NCI-H1694 (cell line): ENCODE results near the gene DYRK3.
A peak's percentile ranks its signal among the peaks of the same experiment; 100 is the strongest.

Experiments
- DNase-seq: peaks from one replicate; lab custom pipeline; 2025; lab: John Stamatoyannopoulos, UW

The DYRK3 gene

DNA sequence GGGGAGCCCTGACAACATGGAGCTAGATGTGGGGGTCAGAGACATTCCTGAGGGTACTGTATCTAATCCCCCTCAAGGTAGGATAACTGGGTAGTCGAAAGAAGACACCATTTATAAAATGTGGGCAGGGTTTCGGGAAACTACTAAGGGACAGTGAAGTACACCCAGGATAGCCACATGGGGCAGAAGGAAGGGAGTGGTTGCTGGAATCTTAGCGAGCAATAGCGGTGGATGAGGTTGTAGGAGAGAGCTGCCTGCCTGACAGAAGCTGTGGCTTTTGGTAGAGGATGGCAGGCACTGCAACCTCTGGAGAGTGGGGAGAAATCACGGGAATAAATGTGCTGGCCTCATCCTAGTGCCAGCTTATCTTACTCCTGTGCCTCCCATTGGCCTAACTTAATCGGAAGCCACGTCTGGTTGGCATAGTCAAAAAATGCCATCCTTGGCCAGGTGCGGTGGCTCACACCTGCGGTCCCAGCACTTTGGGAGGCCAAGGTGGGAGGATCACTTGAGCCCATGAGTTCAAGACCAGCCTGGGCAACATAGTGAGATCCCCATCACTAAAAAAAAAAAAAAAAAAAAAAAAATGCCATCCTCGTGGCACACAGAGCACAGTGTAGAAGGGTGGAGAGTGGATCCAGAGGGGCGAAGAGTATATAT is 26.0 kb downstream of the DYRK3 start:
- no peak for DNase-seq

DNA sequence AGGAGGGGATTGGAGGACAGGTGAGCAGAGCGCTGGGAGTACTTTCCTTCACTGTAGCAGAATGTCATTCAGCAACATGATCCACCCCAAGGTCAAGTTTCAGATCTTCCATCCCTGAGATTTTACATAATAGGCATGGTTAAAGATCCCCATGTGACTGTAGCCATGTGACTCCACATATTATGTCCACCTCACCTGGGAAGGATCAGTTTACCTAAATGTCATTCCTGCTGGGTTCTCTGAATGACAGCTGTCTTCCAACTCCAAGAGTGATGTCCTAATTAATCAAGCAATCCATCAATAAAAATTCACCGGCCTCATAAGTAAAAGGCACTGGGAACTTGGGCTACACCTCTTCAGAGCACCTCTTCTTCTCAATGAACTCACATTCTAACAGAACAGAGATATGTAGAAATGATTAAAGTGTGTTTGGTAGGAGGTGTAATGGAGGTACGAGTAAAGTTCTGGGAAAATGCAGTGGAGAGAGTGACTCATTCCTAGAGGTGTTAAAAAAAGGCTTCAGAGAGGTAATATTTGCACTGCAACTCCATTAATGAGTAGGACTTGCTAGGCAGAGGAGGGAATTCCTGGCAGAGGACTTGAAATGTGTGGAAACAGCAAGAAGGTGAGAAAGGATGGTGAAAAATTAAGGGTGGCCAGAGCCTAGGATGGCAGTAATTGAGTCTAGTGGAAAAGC is 27.2 kb downstream of the DYRK3 start:
- DNase-seq = no peak

DNA sequence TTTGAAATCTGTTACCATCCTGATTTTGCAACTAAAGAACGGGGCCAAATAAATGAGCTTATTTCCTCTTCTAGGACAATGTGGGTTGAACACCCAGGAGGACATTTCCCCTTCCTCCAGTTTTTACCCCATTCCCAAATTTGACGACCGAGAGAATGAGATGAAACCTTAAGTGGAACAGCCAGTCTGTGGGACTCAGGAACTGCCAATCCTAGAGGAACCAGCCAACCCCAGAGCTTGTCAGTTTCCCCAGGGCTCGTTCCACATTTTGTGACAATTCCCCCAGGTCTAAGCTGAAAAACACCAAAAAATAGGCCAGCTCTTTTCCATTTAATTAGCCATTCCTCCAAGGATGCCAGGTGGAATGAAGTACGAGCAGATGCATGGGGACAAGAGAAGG is 28.0 kb downstream of the DYRK3 start:
- no peak for DNase-seq

DNA sequence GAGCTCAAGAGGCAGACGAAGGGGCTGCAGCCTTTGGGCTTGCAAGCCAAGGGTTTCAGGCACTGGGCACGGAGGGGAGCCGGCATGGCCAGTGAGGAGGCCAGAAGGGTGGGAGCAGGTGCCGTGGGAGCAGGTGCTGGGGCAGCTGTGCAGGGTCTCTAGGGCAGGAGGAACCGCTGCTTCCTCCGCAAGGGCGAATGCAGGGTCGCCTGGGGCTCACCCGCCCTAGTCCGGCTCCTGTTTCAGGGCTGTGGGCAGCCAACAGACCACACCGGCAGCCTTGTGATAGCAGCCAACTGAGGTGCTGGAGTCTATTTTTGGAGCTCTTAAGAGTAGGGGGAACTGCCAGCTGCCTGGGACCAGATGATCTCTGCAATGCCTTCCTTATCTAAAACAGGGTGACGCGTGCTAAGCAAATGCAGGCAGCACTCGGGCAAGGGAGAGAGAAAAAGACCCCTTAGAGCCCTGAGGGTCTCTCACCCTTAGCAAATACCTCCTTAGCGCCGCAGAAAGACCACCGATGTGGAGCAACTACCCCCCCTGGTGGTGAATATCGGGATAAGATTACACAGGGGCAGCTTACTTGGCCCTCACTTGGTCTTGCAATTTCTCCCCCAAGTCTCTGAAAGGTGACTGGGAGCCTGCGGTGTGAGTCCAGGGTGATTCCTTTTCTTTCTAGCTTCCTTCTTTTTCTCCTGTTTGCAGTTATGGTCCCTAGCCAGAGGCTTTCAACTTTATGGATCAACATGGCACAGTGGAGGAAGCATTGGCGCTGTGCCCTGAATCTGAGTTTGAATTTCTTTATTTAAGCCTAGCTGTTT is 28.7 kb downstream of the DYRK3 start:
- DNase-seq = peak; percentile 77

DNA sequence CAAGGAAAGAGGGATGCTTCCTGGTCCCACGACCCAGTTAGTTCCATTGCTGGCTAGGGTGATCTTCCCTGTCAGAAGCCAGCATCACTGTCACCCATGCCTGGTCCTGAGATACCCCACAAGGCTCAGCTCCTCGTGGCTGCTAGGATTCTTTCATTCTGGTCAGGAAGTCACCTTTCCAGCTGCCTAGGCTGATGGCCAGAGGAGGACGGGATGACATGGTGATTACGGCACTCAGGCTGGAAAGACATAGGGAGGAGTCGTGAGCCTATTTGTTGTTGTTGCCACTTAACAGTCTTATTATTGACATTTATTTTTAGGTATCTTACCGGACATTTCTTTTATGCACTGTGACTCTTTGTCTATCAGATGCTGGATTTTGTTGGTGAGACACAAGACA is 29.4 kb downstream of the DYRK3 start:
- DNase-seq = no peak

GRCh38 chr1:206666031-206666561 is 30.8 kb downstream of the DYRK3 start:
- no peak for DNase-seq

DNA sequence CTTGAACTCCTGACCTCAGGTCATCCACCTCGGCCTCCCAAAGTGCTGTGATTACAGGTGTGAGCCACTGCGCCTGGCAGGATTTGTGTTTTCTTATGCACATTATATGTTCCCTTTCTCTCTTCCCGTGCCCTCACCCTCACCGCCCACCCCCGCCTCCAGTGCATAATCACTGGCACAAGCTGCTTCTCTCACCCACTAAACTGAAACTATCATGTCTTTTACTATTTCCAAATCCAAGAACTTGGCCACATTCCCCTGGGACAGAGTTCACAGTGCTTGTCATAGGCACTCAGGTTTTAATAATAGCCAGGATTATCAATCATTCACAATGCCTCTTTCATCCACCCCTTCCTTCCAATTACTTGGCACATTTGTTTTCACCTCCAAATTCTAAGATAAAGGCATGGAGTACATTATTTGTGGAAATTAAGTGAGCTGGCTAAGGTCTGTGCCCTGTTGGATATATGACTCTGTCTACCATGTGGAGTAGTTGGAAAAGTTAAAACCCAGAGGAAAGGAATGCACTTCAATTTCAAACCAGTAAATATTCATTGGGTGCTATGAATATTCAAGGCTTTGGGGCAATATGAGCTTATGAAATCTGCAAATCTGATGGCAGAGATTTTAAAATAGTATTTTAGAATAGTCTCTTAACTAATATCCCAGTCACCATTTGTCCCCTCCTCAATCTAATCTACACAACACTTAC is 31.8 kb downstream of the DYRK3 start:
- DNase-seq = no peak

DNA sequence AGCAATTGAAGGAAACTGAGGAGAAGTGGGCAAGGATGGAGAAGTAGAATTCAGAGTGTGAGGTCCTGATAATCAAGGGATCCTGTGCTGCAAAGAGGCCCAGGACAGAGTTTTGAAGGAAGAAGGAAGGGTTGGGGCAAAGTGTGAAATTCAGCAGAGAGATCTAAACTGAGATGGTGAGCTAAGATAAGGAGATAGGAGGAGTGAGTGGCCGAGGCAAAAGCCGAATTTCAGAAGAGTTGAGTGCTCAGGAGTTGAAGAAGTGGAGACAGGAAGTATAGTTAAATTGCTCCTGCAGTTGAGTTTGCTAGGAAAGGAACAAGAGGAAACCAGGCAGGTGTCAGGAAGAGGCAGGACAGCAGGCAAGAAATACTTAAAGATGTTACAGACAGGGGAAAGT is 33.0 kb downstream of the DYRK3 start:
- DNase-seq = no peak

DNA sequence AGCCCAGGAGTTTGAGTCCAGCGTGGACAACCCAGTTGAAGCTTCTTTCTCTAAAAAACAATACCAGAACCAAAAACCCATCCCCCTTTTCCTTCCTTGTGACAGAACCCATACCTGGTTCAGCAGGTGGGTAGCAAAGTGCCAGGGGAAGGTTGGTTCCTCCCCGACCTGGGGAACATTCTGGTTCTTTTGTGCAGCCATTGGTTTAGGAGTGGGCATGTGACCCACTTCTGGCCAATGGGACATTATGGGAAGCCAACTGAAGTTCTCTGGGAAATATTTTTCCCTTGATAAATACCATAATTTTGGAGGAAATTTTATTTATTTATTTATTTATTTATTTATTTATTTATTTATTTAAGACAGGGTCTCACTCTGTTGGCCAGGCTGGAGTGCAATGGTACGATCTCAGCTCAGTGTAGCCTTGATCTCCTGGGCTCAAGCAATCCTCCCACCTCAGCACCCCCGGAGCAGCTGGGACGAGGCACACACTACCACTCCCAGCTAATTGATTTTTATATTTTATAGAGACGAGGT is 33.6 kb downstream of the DYRK3 start:
- no peak for DNase-seq

- no peak for DNase-seq
Measured at GRCh38 chr1:206672011-206672688, 36.8 kb downstream of the DYRK3 start.

DNA sequence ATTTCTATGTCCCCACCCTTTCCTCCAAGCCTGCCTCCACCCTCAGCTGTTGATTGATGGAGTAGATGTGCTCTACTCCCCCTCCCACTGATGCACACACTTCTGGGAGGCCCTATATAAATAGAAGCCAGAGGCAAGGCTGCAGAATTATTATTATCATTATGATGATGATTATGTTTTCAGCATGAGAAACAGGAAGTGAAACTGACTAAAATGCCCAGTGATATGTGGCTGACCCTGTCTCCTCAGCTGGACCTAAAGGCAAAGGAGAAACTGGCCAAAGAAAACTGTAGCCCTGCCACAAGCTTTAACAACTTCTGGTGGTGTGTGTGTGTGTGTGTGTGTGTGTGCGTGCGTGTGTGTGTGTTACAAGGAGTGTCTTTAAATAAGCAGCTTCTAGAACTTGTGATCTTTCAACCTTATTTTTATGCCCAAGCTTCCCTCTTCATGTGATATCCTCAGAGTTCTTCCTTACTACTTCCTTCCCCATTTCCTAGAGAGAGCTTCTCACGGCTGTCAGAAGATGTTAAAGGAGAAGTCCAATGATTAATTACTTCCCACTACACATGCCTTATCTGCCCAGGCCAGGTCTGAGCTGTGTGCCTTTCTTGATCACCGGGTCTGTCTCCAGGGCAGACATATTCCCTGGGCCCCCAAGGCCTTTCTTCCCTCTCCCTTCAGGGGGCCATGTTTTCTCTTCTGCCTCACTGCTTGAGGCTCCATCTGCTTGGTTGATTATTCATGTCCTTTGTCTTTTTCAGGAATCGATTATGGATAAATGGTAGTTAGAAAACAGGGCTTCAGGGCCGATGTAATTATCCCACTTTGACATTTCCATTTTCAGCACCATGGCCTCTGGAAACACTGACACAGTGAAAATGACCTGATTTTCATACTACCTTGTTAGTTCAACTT is 37.8 kb downstream of the DYRK3 start:
- DNase-seq = no peak

GRCh38 chr1:206674236-206674635 is 38.9 kb downstream of the DYRK3 start:
- no peak for DNase-seq

DNA sequence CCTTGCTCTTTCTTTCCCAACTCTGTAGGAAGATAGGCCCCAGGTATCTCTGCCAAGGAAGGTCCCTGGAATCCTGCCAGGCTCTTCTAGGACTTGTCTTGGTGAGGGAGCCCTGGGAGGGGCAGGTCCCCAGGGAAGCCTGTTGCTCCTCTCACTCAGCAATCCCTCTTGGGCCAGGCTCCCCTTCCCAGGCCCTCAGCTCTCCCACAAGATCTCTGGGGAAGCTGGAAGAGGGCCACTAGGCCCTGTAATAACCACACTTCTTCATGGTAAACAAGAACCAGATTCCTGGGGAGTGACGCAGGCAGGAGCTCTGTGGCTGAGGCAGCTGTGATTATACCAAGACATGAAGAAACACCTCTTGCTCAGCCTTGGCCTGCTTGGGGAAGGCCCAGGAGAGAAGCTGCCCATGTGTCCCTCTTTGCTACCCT is 39.4 kb downstream of the DYRK3 start:
- DNase-seq = no peak

DNA sequence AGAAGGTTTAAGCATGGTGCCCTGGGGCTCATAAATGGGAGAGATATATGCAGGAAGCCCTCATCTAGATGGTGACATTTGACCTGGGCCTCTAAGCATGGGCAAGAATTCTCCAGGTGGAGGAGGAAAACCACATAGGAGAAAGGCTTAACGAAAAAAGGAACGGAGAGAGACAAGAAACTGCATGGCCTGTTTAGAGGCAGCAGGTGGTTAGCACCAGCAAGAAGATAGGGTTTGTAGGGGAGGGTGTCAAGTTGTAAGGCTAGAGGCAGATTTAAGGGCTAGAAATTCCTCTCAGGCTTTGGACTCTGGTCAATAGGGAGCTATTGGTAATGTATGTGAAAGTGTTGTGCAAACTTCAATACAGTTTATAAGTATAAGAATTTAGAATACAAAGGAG is 41.2 kb downstream of the DYRK3 start:
- DNase-seq = no peak

DNA sequence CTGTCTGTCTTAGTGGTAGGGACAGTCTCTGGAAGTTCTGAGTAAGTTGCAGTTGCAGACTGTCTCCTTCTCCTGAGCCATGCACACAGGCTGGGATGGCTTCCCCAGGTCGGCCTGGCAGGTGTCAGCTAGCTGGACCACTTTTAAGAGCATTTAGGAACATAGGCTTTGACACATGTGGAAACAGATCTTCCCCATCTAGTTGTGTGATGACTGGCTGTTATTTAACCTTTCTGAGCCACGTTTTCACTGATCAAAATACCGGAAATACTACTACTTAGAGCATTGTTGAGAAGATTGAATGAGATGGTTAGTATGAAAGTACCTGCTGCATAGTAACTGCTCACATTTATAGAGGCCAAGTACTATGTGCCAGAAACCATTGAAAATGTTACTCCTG is 43.2 kb downstream of the DYRK3 start:
- DNase-seq = no peak

- no peak for DNase-seq
Measured at GRCh38 chr1:206679738-206680211, 44.4 kb downstream of the DYRK3 start.

GRCh38 chr1:206680279-206680678 is 44.9 kb downstream of the DYRK3 start:
- no peak for DNase-seq

DNA sequence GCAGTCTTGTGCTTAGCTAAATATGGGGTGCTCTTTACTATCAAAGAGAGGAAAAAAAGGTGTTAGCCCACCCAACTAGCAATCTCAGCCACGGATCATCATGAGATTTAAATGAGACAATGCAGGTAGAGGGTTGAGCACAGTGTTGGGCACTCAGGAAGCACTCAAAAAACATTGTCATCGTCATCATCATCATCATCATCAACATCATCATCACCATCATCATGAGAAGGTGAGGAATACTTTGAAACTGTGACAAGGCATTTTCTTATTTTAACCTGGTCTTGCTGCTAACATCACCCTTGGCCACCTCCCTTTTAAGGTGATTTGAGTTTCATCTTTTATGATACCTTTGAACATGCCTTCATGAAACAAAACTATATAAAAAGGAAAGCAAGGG is 46.0 kb downstream of the DYRK3 start:
- no peak for DNase-seq

DNA sequence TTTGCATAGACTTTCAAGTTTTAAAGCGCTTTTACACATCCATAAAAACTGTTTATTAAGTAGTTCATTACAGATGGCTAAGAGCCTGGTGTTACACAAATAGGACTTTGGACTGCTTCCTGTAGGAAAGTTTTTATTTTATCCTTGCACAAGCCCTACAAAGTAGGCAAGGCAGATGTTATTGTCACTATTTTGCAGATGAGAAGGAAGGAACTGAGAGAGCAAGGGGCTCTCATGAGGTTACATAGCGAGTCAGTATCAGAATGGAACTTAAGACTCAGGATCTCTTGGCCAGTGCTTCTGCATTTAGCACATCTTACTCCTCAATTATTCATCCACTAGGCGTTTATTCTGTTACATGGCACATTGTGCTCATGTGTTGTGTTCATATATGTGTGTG is 46.8 kb downstream of the DYRK3 start:
- DNase-seq = no peak

DNA sequence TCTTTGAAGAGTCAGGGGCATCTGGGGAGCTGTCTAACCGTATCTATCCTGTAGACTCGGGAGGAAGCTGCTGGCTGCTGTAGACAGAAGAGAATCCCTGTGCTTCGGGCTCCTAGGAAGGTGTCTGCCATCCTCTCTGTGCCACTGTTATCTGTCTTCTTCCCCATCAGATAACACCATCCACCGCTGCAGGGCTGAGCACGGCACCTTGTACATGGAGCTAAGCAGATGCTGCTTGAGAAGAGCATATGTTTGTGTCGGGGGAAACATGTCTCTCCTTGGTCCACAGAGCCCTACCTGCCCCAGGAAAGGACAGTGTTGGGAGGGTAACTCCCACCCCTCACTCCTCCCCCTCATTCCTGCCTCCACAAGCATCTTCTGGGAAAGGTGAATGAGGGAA is 48.0 kb downstream of the DYRK3 start:
- no peak for DNase-seq
